CD14-positive monocyte (primary cell): ENCODE data around the gene RGCC. TPM values are rescaled to one million over a fixed set of nuclear protein-coding genes. Genes with fewer than 3 reads are reported as not detected.
"Not testable (repeated sequence)": the region's sequence is repeated elsewhere in the genome, so short reads cannot be mapped to it uniquely, and the experiment has no call there.

Source experiments
- DNase-seq, 3 donors: peaks; one replicate each; pipeline ENCODE4 v3.0.0-alpha.2; 2011 to 2022
- H2AFZ ChIP-seq: 2 replicates; pipeline ENCODE4 v1.6.0; 2012; ENCODE audit warnings: mild to moderate bottlenecking, low read depth, low read length, inconsistent platforms; ENCODE audit not compliant: insufficient read depth, poor library complexity, severe bottlenecking
- H3K27ac ChIP-seq, 2 donors: 1 replicate in 1 of 2; 2 replicates in 1 of 2; pipeline ENCODE4 v1.5.1; 2012 to 2013; ENCODE audit warnings: low read length in 2 of 2, control low read depth in 1 of 2, inconsistent platforms in 1 of 2, low read depth in 1 of 2, mild to moderate bottlenecking in 1 of 2
- H3K27me3 ChIP-seq, 2 donors: one replicate each; pipeline versions ENCODE4 v1.6.0 to v1.6.1; 2011 to 2013; ENCODE audit warnings: low read length in 2 of 2; ENCODE audit not compliant: control insufficient read depth in 2 of 2, insufficient read depth in 2 of 2
- H3K36me3 ChIP-seq, 2 donors: replicated peaks in 1 of 2; 1 replicate in 1 of 2; 2 replicates in 1 of 2; pipeline versions ENCODE4 v1.5.1 to v1.6.1; 2012 to 2013; ENCODE audit warnings: low read length in 2 of 2, control low read depth in 1 of 2, inconsistent platforms in 1 of 2, mild to moderate bottlenecking in 1 of 2; ENCODE audit not compliant: insufficient read depth in 2 of 2, control insufficient read depth in 1 of 2
- H3K4me1 ChIP-seq, 2 donors: 1 replicate in 1 of 2; 2 replicates in 1 of 2; pipeline versions ENCODE4 v1.5.1 to v1.6.1; 2012 to 2013; ENCODE audit warnings: low read length in 2 of 2, control low read depth in 1 of 2, inconsistent platforms in 1 of 2, mild to moderate bottlenecking in 1 of 2, moderate library complexity in 1 of 2; ENCODE audit not compliant: insufficient read depth in 2 of 2, control insufficient read depth in 1 of 2
- H3K4me2 ChIP-seq: replicated peaks from 2 replicates; pipeline ENCODE3; 2012; ENCODE audit warnings: low read length, moderate library complexity, mild to moderate bottlenecking; ENCODE audit not compliant: poor library complexity, severe bottlenecking; ENCODE audit errors: extremely low read depth
- H3K4me3 ChIP-seq, 3 experiments: fragments of 200-600 bp in 1 of 3; sonication (generic) in 1 of 3; replicated peaks in 1 of 3; 1 replicate in 2 of 3; 2 replicates in 1 of 3; pipeline ENCODE4 v1.5.1; 2011 to 2013; ENCODE audit warnings: low read length in 3 of 3, mild to moderate bottlenecking in 3 of 3, control low read depth in 2 of 3, low read depth in 2 of 3, inconsistent platforms in 1 of 3, moderate library complexity in 1 of 3
- H3K79me2 ChIP-seq: 2 replicates; pipeline ENCODE4 v1.6.0; 2012; ENCODE audit warnings: mild to moderate bottlenecking, control low read depth, inconsistent platforms, low read length, moderate library complexity; ENCODE audit not compliant: insufficient read depth
- H3K9ac ChIP-seq: 2 replicates; pipeline ENCODE4 v1.6.0; 2017; ENCODE audit warnings: low read length, mild to moderate bottlenecking; ENCODE audit not compliant: insufficient read depth, poor library complexity, severe bottlenecking
- H3K9me3 ChIP-seq, 2 donors: replicated peaks in 1 of 2; 1 replicate in 1 of 2; 2 replicates in 1 of 2; pipeline versions ENCODE4 v1.5.1 to v1.6.1; 2012 to 2013; ENCODE audit warnings: low read length in 2 of 2, control low read depth in 1 of 2; ENCODE audit not compliant: control insufficient read depth in 1 of 2, insufficient read depth in 1 of 2
- H4K20me1 ChIP-seq: 2 replicates; pipeline ENCODE4 v1.6.0; 2012; ENCODE audit warnings: mild to moderate bottlenecking, low read length, control low read depth, moderate library complexity; ENCODE audit not compliant: insufficient read depth
- H3K27ac Mint-ChIP-seq, 7 donors: one replicate each; pipeline ENCODE4 v1.8.0; 2020; ENCODE audit warnings: mild to moderate bottlenecking in 7 of 7, mixed read lengths in 7 of 7, moderate library complexity in 6 of 7, inconsistent platforms in 2 of 7
- H3K27me3 Mint-ChIP-seq, 3 donors: one replicate each; pipeline ENCODE4 v1.8.0; 2021 to 2022; ENCODE audit warnings: low read depth in 3 of 3, mild to moderate bottlenecking in 3 of 3, mixed read lengths in 3 of 3, moderate library complexity in 3 of 3, inconsistent platforms in 1 of 3
- H3K36me3 Mint-ChIP-seq, 2 donors: one replicate each; pipeline ENCODE4 v1.8.0; 2020; ENCODE audit warnings: mixed read lengths in 2 of 2, inconsistent platforms in 1 of 2, mild to moderate bottlenecking in 1 of 2
- H3K4me1 Mint-ChIP-seq: one replicate; pipeline ENCODE4 v1.8.0; 2020; ENCODE audit warnings: mild to moderate bottlenecking, mixed read lengths
- H3K4me3 Mint-ChIP-seq, 2 donors: one replicate each; pipeline ENCODE4 v1.8.0; 2020; ENCODE audit warnings: mild to moderate bottlenecking in 2 of 2, mixed read lengths in 2 of 2, moderate library complexity in 1 of 2
- H3K9me3 Mint-ChIP-seq, 7 donors: one replicate each; pipeline ENCODE4 v1.8.0; 2020 to 2022; ENCODE audit warnings: mixed read lengths in 7 of 7, mild to moderate bottlenecking in 6 of 7, moderate library complexity in 6 of 7, inconsistent platforms in 2 of 7
- WGBS: methylation state at CpG from one replicate; pipeline ENCODE4 v1.1.5; 2013; ENCODE audit warnings: missing lambda C conversion rate; ENCODE audit not compliant: insufficient coverage; 5-methylcytosine and 5-hydroxymethylcytosine counted together
- intact Hi-C, 2 donors: fragments of 100-400 bp; cut with micrococcal nuclease; formaldehyde crosslinking; loops; one replicate each; pipeline versions ENCODE4 v1.15.0 to v1.15.1; 2023
- polyA plus RNA-seq, 3 donors: library from polyadenylated mRNA; depleted of rRNA in 1 of 3; unstranded in 2 of 3; stranded (reverse) in 1 of 3; fragments of 300-500 nt in 2 of 3; fragments of >200 nt in 1 of 3; fragmentation: Illumina TruSeq in 2 of 3; gene quantifications; 1 replicate in 2 of 3; 2 replicates in 1 of 3; pipeline ENCODE4 v1.2.3, GENCODE V29; 2012 to 2021
- TF ChIP-seq, protein P1 (sequence below): fragments of 200-600 bp; IDR thresholded peaks from one replicate; pipeline ENCODE4 v1.8.0; 2022; ENCODE audit warnings: antibody characterized with exemption, mild to moderate bottlenecking

RGCC gene
- polyA plus RNA-seq, 3 donors = 4.3 to 49.5 (median 26.0) TPM

DNA sequence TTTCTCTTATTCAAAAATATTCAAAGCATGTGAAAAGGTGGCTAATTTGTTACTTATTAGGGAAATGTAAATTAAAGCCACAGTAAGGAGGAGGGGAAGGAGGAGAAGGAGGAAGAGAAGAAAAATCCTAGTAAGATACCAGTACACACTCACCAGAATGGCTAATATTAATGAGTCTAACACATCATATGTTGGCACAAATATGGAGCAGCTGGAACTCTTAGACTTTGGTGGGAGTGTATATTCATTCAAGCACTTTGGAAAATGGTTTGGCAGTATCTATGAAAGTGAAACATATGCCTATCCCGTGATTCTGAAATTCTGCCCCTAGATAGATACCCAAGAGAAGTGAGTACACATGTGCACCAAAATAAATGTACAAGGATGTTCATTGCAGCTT, 38.1 kb upstream of the RGCC start:
- no peak overlapping the region for H3K27ac Mint-ChIP-seq
- H3K4me2 ChIP-seq = no peak overlapping the region
- H2AFZ ChIP-seq = no peak overlapping the region
- H3K9ac ChIP-seq = no peak overlapping the region
- no peaks in the 10 kb centered on the region for H3K4me1 Mint-ChIP-seq
- H3K27me3 Mint-ChIP-seq = peaks cover 0 to 2% (median 0%) of the 10 kb centered on the region in 3 donors
- no peak for DNase-seq
- H3K9me3 ChIP-seq = no peaks in the 10 kb centered on the region
- TF ChIP-seq, protein P1, sequence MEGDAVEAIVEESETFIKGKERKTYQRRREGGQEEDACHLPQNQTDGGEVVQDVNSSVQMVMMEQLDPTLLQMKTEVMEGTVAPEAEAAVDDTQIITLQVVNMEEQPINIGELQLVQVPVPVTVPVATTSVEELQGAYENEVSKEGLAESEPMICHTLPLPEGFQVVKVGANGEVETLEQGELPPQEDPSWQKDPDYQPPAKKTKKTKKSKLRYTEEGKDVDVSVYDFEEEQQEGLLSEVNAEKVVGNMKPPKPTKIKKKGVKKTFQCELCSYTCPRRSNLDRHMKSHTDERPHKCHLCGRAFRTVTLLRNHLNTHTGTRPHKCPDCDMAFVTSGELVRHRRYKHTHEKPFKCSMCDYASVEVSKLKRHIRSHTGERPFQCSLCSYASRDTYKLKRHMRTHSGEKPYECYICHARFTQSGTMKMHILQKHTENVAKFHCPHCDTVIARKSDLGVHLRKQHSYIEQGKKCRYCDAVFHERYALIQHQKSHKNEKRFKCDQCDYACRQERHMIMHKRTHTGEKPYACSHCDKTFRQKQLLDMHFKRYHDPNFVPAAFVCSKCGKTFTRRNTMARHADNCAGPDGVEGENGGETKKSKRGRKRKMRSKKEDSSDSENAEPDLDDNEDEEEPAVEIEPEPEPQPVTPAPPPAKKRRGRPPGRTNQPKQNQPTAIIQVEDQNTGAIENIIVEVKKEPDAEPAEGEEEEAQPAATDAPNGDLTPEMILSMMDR = no peak
- no peaks in the 10 kb centered on the region for H3K36me3 ChIP-seq
- WGBS = no CpG with 5 or more reads among the region's 1 CpG
- no peaks in the 10 kb centered on the region for H3K36me3 Mint-ChIP-seq
- no peak overlapping the region for H3K4me3 ChIP-seq
- no peak overlapping the region for H3K27ac ChIP-seq
- H3K27me3 ChIP-seq = no peaks in the 10 kb centered on the region
- no peaks in the 10 kb centered on the region for H3K4me1 ChIP-seq
- H4K20me1 ChIP-seq = no peaks in the 10 kb centered on the region
- no peak overlapping the region for H3K4me3 Mint-ChIP-seq
- no peaks in the 10 kb centered on the region for H3K79me2 ChIP-seq
- H3K9me3 Mint-ChIP-seq = peaks cover 0 to 10% (median 3%) of the 10 kb centered on the region in 7 donors
- intact Hi-C loops = no loop called here

DNA sequence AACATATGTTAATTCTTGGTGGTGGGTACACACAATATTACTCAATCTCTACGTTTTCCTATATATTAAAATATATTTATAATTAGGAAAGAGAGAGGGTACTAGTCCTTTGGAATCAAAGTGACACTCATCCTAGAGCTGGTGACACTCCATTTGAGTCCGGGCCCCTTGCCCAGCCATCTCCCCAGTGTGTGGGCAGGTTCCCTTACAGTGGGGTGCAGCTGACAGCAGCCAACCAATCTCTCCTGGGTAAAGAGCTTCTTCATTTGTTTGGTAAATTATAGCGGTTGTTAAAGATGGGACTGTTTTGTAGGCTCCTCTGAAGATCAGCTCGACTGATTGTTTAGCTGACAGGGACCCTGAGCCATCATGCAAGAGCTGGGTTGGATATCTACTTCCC, 37.2 kb upstream of the RGCC start:
- Histone ChIP-seq H2AFZ (no peak overlapping the region), H3K4me1 (no peaks in the 10 kb centered on the region), H3K4me2 (no peak overlapping the region), H3K36me3 (no peaks in the 10 kb centered on the region), H4K20me1 (no peaks in the 10 kb centered on the region), H3K9ac (no peak overlapping the region), H3K4me3 (no peak overlapping the region), H3K27ac (no peak overlapping the region), H3K79me2 (no peaks in the 10 kb centered on the region), H3K9me3 (no peaks in the 10 kb centered on the region), H3K27me3 (no peaks in the 10 kb centered on the region)
- Mint-ChIP-seq H3K27me3 (peaks cover 0 to 2% (median 0%) of the 10 kb centered on the region in 3 donors), H3K36me3 (no peaks in the 10 kb centered on the region), H3K4me3 (no peak overlapping the region), H3K27ac (no peak overlapping the region), H3K4me1 (no peaks in the 10 kb centered on the region), H3K9me3 (peaks cover 0 to 10% (median 4%) of the 10 kb centered on the region in 7 donors)
- intact Hi-C loops = no loop called here
- TF ChIP-seq, protein P1 = no peak
- no peak for DNase-seq
- WGBS = 94% methylated on average over 2 of the region's 4 CpGs

DNA sequence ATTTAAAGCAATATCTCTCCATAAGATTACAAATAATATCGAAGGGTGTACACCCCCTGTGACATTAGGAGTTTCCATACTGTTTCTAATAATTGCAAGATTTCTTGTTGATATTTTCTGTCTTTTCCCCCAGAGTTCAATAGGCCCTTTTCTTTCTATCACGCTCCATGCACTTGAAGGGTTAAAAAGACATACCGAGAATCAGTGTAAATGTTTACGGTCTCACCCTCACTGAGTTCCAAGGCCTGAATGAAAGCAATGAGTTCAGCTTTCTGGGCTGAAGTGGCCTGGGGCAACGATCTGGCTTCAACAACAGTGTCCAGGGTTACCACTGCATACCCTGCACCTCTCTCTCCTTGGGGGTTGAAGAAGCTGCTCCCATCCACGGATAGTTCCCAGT, 36.0 kb upstream of the RGCC start:
- H3K79me2 ChIP-seq, H3K4me1 ChIP-seq: not testable (repeated sequence)

More for the DNA sequence above, 36.0 kb upstream of the RGCC start:
- H3K9me3 ChIP-seq, H3K9ac ChIP-seq, H3K4me2 ChIP-seq, H2AFZ ChIP-seq, intact Hi-C loops, H3K36me3 Mint-ChIP-seq, H3K27me3 ChIP-seq, H4K20me1 ChIP-seq, H3K27ac ChIP-seq, H3K4me3 Mint-ChIP-seq, H3K27me3 Mint-ChIP-seq, DNase-seq, H3K4me1 Mint-ChIP-seq, H3K4me3 ChIP-seq, H3K36me3 ChIP-seq: not testable (repeated sequence)
- 83% methylated on average over 1 of the region's 6 CpGs for WGBS
- Mint-ChIP-seq H3K9me3 (peaks cover 1 to 15% (median 6%) of the 10 kb centered on the region in 7 donors), H3K27ac (peak overlapping the region in 1 of 7 donors; percentile 33)
